HG03432 (cell line): Measurements from ENCODE around the gene RAD51B.

ENCODE experiments used
- ATAC-seq: cut with Tn5 transposase; IDR thresholded peaks from one replicate; pipeline ENCODE4 v1.9.1; 2021; ENCODE audit warnings: mild to moderate bottlenecking, moderate library complexity; ENCODE audit not compliant: unreplicated experiment

The RAD51B gene

GRCh38 chr14:68469208-68469713 is 649.7 kb downstream of the RAD51B start:
- ATAC-seq = no peak

DNA sequence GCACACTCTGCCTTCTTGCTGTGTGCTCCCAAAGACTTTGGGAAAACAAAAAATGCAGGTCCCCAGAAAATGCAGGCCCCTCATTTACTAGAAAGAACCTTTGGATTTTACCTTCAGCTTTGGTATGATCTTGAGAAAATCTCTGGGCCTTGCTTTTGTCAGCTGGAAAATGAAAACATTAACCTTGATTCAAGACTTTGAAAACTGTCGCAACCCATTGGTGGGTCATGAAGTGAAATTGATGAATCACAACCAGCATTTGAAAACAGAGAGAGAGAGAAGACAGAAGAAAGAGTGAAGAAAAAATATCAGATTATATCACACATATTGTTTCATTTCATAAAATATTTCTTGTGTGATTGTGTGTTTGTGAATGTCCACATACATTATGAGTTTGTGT is 650.8 kb downstream of the RAD51B start:
- ATAC-seq = no peak

GRCh38 chr14:68471029-68471963 is 651.7 kb downstream of the RAD51B start:
- ATAC-seq = no peak

DNA sequence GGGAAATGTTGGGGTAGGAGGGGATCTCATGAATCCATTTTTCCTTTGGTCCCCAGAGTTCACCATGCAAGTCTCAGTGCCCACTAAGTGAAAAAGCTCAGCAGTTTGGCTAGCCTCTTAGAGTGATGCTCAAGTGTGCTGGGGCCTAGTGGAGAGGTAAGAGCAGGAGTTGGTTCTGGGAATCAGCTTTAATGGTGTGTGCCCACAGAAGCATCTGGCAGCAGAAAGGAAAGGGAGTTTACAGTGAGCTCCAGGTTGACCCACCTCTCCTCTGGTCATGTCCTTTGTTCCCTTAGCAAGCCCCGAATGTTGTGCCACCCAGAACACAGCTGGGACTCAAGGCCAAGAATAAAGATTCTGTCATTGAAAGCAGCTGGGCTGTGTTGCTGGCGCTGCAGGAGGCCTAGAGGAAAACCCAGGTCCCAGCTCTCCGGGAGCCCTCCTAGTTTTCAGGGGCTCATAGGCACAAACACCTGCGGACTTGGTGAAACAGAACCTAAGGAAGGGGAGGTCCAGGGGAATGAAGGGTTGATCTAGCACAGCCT is 652.5 kb downstream of the RAD51B start:
- ATAC-seq = no peak

DNA sequence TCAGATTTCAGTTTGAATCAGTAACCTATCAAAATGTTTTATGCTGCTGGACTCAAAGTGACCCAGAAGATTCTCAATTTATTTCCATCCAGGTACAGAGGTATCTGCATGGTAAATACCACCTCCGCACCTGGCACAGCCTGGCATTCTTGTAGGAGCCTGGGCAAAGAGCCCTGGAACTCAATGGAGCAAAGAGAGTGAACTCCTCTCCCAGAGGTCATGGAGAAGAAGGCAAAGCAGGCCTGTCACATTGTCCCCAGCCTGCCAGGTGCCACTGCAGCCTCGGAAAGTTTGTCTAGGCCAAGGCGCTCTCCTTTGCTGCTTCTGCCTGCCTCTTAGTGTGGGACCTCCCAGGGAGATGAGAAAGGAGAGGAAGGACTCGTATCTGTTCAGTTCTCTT is 653.5 kb downstream of the RAD51B start:
- ATAC-seq = no peak

GRCh38 chr14:68473794-68474193 is 654.2 kb downstream of the RAD51B start:
- ATAC-seq = no peak

- no peak for ATAC-seq
These were observed 655.2 kb downstream of the RAD51B start for GRCh38 chr14:68474741-68475140.

DNA sequence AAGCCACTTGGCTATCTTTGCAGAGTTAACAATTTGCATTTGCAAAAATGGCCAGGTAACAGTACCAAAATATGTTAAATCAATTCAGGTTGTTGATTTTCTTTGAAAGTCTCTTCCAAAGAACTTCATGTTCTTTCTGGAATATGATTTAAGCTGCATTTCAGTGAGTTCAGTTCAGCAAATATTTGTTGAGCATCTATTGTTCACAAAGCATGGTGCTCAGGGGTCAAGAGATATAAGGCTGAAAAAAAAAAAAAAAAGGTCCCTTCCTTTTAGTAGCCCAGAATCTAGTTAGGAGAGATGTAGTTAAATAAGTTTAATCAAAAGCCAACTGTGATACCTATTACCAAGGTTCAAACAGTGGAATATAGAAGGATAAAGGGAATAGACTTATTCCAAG is 656.2 kb downstream of the RAD51B start:
- no peak for ATAC-seq

- peak; percentile 78 for ATAC-seq
These were observed 656.9 kb downstream of the RAD51B start for GRCh38 chr14:68476212-68477109.

DNA sequence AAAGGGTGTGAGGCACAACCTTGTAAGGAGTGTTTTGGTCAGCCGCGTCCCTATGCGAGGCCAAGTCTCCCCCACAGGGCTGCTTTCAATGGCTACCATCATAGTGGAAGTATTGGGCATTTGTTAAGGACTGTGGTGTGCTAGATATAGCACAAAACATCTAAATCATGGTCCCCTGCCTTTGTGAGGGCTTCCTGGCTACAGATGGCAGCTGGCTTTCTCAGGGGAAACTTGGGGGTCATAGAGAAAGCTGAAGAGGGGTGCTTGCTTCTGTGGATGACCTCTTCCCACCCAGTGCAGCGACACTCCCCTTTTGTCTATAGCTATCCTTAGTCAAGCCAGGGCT is 657.5 kb downstream of the RAD51B start:
- no peak for ATAC-seq

DNA sequence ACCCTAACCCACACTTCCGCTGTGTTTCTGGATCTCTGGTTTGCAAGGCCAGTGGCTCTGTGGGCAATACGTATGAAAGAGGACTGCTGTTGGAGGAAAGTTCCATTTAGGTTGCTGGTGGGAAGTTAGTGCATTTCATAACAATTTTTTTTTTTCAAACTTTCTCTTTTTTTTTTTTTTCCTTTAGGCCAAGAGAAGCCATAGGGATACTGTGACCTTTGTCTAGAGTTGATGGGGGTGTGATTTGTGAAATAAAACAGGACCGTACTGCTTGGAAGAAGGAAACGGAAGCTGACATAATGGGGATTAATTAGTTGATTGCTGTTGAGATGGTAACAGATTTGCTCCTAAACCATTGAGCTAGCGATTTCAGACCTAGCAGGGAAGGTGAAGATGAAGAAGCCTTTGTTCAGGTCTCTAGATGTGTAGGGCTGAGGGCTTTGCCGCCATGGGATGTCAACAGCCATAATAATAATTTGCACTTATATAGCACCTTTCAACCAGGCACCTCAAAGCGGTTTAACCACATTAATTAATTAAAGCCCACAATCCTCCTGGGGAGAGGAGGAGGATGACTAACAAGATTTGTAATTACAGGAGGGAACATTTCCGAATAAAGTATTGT is 658.0 kb downstream of the RAD51B start:
- ATAC-seq = no peak

DNA sequence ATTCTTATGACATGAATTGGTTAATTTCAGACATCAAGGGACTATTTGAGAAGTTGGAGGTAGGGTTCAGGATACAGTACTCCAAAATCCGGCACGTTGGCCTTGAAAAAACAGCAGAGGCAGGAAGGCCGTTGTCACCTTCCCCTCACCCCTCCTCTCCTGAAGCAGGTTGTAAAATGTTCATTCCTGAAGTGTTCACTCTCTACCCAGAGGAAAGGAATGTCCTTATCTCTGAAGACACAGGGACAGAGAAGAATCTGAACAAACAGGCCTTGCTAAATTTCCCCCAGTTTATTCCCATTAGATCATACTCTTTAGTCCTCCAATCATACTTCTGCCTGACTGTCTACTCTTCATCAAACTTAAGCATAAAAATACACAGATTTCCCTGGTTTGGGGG is 659.7 kb downstream of the RAD51B start:
- no peak for ATAC-seq

DNA sequence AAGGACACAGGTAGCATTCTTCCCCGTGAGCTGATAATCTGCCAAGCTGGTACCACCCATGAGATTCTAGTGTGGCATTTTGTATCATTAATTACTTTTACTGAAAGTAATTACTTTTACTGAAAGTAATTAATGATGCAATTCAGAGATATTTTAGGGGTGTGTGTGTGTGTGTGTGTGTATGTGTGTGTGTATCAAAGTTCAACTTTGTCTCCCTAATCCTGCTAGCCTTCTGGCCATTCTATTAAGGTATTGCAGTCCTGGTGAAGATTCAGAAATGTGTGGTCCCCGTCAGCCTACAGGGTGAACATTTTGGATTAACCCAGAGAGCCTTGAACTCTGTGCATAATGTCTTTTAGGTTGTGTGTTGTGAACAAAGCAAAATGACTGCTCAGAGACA is 662.4 kb downstream of the RAD51B start:
- no peak for ATAC-seq

GRCh38 chr14:68482772-68483395 is 663.3 kb downstream of the RAD51B start:
- ATAC-seq = no peak

- no peak for ATAC-seq
These were observed 666.6 kb downstream of the RAD51B start for GRCh38 chr14:68486033-68486732.

GRCh38 chr14:68486809-68487208 is 667.2 kb downstream of the RAD51B start:
- no peak for ATAC-seq

- ATAC-seq = no peak
These were observed 668.4 kb downstream of the RAD51B start for GRCh38 chr14:68487805-68488590.

DNA sequence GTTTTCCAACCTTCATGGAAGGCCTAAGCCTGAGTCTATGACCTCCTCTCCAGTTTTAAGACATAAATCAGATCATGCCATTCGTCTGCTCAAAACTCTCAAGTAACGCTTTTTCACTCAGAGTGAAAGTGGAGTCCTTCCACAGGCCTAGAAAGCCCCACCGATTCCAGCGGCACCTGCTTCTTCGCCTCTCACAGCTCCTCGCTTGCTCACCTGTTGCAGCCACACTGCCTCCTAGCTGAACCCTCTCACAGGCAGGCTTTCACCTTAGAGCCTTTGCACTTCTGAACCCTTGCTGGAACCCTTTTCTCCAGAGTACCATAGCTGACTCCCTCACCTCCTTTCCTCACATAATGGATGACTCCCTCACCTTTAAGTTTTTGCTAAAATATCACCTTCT is 672.2 kb downstream of the RAD51B start:
- no peak for ATAC-seq
